Peyer's patch (tissue), 4 donors: Measurements from ENCODE around the gene RBM19. TPM values are rescaled to one million over a fixed set of nuclear protein-coding genes. Genes with fewer than 3 reads are reported as not detected.

Experiments used
- DNase-seq, 3 donors: peaks; one replicate each; pipeline ENCODE4 v3.0.0-alpha.2; 2017 to 2019
- H3K27ac ChIP-seq, 4 donors: fragments of 200-600 bp; sonication (generic); one replicate each; pipeline ENCODE4 v1.5.1; 2016 to 2019
- H3K27me3 ChIP-seq, 2 donors: fragments of 200-600 bp; sonication (generic); one replicate each; pipeline ENCODE4 v1.5.1; 2019
- H3K36me3 ChIP-seq, 3 donors: fragments of 200-600 bp; sonication (generic); one replicate each; pipeline ENCODE4 v1.5.1; 2016 to 2019
- H3K4me1 ChIP-seq, 4 donors: fragments of 200-600 bp; sonication (generic); one replicate each; pipeline ENCODE4 v1.5.1; 2016 to 2019
- H3K4me3 ChIP-seq, 4 donors: fragments of 200-600 bp; sonication (generic); 1 replicate in 3 of 4; 2 replicates in 1 of 4; pipeline ENCODE4 v1.5.1; 2016 to 2019; ENCODE audit warnings: mild to moderate bottlenecking in 1 of 4
- H3K9me3 ChIP-seq, 4 donors: fragments of 200-600 bp; sonication (generic); one replicate each; pipeline ENCODE4 v1.5.1; 2016 to 2019; ENCODE audit warnings: mild to moderate bottlenecking in 1 of 4
- POLR2A ChIP-seq, 2 donors: fragments of 450-650 bp; IDR thresholded peaks; one replicate each; pipeline ENCODE4 v1.5.1; 2017; ENCODE audit warnings: antibody characterized with exemption in 2 of 2, mild to moderate bottlenecking in 2 of 2, moderate library complexity in 2 of 2
- total RNA-seq, 4 donors: library from RNA; depleted of rRNA; stranded (reverse); fragments of >200 nt; gene quantifications; one replicate each; pipeline ENCODE4 v1.1.0, GENCODE V29; 2016
- TF ChIP-seq, protein P1 (sequence below), 6 experiments: fragments of 450-650 bp in 4 of 6; fragments of 200-600 bp in 2 of 6; sonication (generic) in 1 of 6; IDR thresholded peaks; one replicate each; pipeline ENCODE4 v1.5.1; 2017 to 2019; ENCODE audit warnings: antibody characterized with exemption in 6 of 6, mild to moderate bottlenecking in 3 of 6, moderate library complexity in 1 of 6

RBM19 gene
- total RNA-seq, 4 donors from 2014 or later, result 20.7 to 178 (median 48.0) TPM

DNA sequence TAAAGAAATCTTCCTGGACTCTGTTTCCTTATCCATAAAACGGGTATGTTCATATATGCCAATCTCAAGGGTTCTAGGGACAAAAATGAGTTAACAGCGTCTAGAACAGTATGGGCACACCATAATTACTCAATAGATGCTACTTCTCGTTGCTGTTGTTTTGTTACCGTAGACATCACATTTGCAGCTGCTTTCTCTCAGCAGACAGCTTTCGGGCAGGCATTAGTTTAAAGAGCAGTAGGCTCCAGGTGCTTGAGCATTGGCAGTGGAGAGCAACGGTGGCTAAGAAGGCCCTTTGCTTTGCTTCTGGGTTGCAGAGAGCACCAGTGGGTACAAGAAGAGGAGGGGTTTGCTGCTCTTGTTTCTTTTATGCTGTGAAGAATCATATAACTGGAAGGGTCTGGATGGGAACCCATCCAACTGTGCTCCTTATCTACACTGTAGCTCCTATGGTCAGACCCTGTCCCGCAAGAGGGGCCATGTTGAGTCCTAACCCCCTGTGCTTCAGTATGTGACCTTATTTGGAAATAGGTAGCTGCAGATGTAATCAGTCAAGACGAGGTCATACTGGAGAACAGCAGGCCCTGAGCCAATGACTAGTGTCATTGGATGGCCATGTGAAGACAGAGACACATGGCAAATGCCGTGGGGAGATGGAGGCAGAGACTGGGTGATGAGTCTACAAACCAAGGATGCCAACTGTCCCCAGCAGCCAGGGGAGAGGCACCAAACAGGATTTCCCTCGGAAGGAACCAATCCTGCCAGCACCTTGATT, 120.0 kb downstream of the RBM19 start:
- TF ChIP-seq POLR2A (IDR thresholded peaks at IDR 0.05), result no peak
- TF ChIP-seq, protein P1, sequence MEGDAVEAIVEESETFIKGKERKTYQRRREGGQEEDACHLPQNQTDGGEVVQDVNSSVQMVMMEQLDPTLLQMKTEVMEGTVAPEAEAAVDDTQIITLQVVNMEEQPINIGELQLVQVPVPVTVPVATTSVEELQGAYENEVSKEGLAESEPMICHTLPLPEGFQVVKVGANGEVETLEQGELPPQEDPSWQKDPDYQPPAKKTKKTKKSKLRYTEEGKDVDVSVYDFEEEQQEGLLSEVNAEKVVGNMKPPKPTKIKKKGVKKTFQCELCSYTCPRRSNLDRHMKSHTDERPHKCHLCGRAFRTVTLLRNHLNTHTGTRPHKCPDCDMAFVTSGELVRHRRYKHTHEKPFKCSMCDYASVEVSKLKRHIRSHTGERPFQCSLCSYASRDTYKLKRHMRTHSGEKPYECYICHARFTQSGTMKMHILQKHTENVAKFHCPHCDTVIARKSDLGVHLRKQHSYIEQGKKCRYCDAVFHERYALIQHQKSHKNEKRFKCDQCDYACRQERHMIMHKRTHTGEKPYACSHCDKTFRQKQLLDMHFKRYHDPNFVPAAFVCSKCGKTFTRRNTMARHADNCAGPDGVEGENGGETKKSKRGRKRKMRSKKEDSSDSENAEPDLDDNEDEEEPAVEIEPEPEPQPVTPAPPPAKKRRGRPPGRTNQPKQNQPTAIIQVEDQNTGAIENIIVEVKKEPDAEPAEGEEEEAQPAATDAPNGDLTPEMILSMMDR (IDR thresholded peaks at IDR 0.05), result no peak
- Histone ChIP-seq H3K4me1 (no peaks in the 10 kb centered on the region), H3K27ac (no peak overlapping the region), H3K36me3 (peaks cover 0 to 15% (median 0%) of the 10 kb centered on the region in 3 donors), H3K9me3 (no peaks in the 10 kb centered on the region), H3K4me3 (no peak overlapping the region), H3K27me3 (no peaks in the 10 kb centered on the region)
- DNase-seq, result no peak

DNA sequence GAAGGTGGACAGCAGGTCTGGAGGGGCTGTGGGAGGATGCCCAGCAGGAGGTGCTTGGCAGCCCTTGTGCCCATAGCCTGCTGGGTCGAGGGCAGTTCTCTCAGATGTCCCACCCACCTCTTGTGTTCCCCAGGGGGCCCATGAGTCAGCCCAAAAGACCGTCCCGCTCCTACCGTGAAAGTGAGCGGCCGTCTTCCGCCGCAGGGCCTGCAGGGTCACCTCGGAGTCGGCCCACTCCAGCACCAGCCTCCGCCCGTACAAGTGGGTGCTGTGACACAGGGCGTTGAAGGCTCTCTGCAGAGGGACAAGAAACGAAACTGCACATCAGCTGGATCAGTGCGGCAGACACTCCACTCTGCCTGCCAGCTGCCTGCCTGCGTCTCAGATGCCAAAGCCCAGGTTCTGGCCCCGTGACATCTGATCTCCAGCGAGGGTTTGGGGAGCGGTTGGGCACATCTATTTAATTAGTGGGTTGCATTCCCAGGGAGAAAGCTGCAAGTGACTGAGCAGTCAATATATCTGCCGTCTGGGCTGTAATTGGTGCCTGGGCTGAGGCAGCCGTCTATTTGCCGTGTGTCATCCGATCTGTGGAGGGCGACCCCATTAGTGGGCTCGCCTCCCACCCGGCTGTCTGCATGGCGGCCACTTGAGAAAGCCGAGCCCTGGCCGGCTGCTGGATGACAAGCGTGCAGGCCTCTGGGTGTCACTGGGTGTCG, 121.5 kb downstream of the RBM19 start:
- TF ChIP-seq, protein P1 (IDR thresholded peaks at IDR 0.05), result no peak
- TF ChIP-seq POLR2A (IDR thresholded peaks at IDR 0.05), result no peak
- Histone ChIP-seq H3K9me3 (no peaks in the 10 kb centered on the region), H3K4me3 (no peak overlapping the region), H3K36me3 (peaks cover 0 to 15% (median 0%) of the 10 kb centered on the region in 3 donors), H3K27me3 (no peaks in the 10 kb centered on the region), H3K27ac (no peak overlapping the region), H3K4me1 (no peaks in the 10 kb centered on the region)
- DNase-seq, result no peak

DNA sequence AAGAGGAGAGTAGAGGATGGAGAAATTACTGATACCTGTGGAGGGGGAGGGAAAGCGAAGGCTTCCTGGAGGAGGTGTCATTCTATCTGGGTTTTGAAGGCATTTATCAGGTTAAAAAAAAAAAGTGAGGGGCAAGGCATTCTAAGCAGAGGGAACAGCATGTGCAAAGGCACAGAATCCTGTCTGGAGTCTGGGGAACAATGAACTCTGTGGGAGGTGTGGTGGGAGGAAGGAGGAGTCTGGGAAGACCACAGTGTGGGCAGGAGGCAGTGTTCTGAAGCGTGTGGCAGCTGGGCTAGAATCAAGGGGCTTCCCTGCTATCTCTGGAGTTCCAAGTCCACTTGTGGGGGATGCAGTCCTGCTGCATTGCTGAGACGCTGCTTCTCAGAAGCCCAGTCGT, 123.4 kb downstream of the RBM19 start:
- TF ChIP-seq POLR2A (IDR thresholded peaks at IDR 0.05), result no peak
- H3K4me3 ChIP-seq, result no peak overlapping the region

DNA sequence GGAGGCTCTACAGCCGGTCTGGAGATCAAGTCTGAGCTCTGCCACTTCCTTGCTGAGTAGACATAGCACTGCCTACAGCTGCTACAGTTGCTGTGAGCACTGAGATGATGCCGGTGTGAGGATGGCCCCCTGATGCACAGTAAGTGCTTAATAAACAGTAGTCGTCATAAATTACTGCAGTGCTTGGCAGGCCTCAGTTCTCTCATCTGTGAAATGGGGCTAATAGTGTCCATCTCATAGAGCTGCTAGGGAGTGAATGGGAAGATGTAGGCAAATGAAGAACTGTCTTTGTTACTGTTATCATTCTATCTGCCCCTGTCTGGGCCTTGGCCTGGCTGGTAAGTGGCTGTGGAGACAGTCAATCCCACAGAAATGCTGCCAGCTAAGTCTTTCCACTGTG, 124.3 kb downstream of the RBM19 start:
- peaks cover 0 to 15% (median 0%) of the 10 kb centered on the region in 3 donors for H3K36me3 ChIP-seq
- TF ChIP-seq, protein P1 (IDR thresholded peaks at IDR 0.05), result no peak
- no peak for TF ChIP-seq POLR2A (IDR thresholded peaks at IDR 0.05)
- no peaks in the 10 kb centered on the region for H3K27me3 ChIP-seq
- no peak overlapping the region for H3K27ac ChIP-seq
- no peaks in the 10 kb centered on the region for H3K9me3 ChIP-seq
- no peaks in the 10 kb centered on the region for H3K4me1 ChIP-seq
- H3K4me3 ChIP-seq, result no peak overlapping the region
- DNase-seq, result no peak

More for the DNA sequence above, 123.4 kb downstream of the RBM19 start:
- Histone ChIP-seq H3K27me3 (no peaks in the 10 kb centered on the region), H3K4me1 (no peaks in the 10 kb centered on the region), H3K27ac (no peak overlapping the region), H3K36me3 (peaks cover 0 to 15% (median 0%) of the 10 kb centered on the region in 3 donors), H3K9me3 (no peaks in the 10 kb centered on the region)
- DNase-seq, result no peak

DNA sequence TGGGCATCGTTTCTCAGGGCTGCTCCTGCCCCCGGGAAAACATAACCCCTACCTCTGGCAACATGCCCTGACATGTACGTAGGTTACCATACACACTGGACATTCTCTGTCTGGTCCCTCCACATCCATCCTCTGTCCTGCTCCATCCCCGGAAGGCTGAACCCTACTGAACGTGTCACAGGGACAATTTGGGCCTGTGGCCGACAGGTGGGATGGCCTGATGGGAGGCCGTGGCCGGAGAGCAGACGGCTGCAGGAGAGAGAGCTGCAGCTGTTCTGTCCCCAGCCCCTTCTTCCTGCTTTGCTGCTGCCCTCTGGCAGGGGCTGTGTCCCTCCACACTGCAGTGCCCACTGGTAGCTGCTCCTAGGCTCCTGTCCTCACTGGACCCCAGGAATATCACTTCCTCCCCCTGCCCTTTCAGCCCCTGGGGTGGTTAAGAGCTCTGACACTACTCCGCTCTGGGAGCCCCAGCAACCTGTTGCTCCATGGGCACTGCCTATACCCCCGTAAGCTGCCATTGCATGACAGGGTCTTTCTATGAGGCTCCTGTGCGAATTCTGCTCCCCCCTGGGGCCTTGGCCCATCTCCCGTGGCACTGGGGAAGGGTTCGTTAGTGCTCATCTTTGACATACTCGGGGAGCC, 125.6 kb downstream of the RBM19 start:
- no peaks in the 10 kb centered on the region for H3K27me3 ChIP-seq
- no peaks in the 10 kb centered on the region for H3K9me3 ChIP-seq
- DNase-seq, result no peak
- no peaks in the 10 kb centered on the region for H3K4me1 ChIP-seq
- H3K27ac ChIP-seq, result no peak overlapping the region
- no peak overlapping the region for H3K4me3 ChIP-seq
- peaks cover 0 to 15% (median 0%) of the 10 kb centered on the region in 3 donors for H3K36me3 ChIP-seq
- TF ChIP-seq, protein P1 (IDR thresholded peaks at IDR 0.05), result no peak
- TF ChIP-seq POLR2A (IDR thresholded peaks at IDR 0.05), result no peak
